ENCODE measurements around the gene SSU72. TPM values are rescaled to one million over a fixed set of nuclear protein-coding genes. Genes with fewer than 3 reads are reported as not detected.

Gene SSU72
- total RNA-seq, 4 donors from 2014 or later, result 96.4 to 163 (median 123) TPM

DNA sequence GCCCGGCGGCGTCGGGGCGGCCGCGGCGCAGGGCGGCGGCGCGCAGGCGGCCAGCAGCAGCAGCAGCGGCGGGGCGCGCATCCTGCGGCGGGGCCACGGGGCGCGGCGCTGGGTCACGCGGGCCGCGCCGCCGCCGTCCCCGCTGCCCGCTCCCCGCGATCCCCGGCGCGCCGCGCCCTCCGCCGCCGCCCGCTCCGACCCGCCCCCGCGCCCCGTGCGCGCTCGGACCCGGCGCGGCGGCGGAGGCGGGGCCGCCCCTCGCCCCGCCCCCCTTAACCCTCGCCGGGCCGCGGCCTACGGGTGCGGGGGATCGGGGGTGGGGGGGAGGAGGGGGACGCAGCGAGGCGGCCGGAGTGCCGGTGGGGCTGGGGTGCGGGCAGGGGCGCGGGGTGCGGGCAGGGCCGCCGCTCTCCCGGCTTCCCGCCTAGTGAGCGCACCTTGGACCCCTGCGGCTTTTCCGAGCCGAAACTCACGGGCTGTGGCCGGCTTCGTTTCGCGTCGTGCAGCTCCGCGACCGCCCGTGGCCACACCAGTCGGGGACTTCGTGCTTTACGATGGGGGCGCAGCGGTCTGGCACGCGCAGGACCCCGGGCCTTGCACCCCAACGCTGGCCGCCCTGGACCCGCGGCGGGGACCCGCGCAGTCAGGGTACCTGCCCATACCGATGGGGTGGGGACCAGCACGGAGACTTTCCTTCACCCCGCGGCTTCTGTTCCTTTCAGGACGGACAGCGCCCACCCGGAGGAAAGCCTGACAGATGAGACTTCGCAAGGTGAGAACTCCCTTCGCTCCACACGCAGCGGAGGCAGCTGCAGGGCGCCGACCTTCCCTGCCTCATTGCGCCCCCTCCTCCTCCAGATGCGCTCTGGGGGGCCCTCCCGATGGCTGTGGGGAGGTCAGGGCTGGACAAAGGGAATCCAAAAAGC lies 25.5 kb upstream of the SSU72 start, which contains the start of gene FNDC10:
Gene FNDC10, minus strand, starts transcription at position 201 of the 926 bp plus-strand sequence. Its CDS starts 120 bp downstream, at position 81.
- WGBS, 2 donors, result 10 to 13% methylated on average over 22 to 24 of the region's 125 CpGs
- intact Hi-C loops (cut with DNase I; ENCODE audit: low total_unique reads), result no loop called here
- H3K4me3 ChIP-seq (ENCODE audit: low read depth, poor library complexity, severe bottlenecking), result no peak within 1 kb of the TSS
- peak in 1 of 2 donors; percentile 82 for DNase-seq (ENCODE audit: low spot score in 2 of 2)
- TF ChIP-seq, protein P1, sequence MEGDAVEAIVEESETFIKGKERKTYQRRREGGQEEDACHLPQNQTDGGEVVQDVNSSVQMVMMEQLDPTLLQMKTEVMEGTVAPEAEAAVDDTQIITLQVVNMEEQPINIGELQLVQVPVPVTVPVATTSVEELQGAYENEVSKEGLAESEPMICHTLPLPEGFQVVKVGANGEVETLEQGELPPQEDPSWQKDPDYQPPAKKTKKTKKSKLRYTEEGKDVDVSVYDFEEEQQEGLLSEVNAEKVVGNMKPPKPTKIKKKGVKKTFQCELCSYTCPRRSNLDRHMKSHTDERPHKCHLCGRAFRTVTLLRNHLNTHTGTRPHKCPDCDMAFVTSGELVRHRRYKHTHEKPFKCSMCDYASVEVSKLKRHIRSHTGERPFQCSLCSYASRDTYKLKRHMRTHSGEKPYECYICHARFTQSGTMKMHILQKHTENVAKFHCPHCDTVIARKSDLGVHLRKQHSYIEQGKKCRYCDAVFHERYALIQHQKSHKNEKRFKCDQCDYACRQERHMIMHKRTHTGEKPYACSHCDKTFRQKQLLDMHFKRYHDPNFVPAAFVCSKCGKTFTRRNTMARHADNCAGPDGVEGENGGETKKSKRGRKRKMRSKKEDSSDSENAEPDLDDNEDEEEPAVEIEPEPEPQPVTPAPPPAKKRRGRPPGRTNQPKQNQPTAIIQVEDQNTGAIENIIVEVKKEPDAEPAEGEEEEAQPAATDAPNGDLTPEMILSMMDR (IDR thresholded peaks at IDR 0.05), result no peak
- TF ChIP-seq POLR2A (IDR thresholded peaks at IDR 0.05), result no peak

DNA sequence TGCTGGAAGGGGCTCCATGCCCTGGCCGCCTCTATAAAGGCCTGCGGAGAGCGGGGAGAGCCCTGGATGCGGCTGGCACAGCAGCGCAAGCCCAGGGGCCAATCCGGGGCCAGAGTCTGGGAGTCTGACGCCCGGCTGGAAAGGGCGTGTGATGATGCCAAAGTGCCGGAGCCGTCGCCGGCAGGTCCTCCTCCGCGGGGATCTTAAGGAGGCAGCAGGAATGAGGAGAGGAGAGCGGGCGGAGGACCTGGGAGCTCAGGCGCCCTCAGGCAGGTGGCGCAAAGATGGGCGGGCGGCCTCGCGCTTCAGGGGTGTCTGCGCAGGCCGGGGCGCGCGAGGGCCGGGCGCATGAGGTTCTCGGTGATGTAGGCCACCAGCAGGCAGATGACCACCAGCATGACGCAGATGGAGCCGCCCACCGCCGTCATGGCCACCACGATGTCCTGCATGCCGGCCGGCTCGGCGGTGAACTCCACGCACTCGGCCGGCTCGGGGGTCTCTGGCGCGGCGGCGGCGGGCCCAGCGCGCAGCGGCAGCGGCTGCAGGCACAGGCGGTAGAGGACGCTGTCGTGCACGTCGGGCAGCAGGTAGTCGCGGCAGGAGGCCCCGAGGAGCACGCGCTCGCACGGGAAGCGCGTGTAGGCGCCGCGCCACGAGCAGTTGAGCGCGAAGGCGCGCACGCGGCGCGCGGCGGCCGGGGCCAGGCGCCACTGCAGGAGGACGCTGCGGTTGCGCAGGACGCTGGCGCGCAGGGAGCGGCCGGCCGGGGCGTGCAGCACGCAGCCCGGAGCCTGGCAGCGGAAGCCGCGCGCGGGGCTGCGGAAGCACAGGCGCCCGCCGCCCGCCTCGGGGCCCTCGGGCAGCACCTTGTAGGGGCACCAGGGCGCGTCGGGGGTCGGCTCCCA lies 24.6 kb upstream of the SSU72 start:
- TF ChIP-seq, protein P1 (IDR thresholded peaks at IDR 0.05), result no peak
- TF ChIP-seq POLR2A (IDR thresholded peaks at IDR 0.05), result no peak
- intact Hi-C loops (cut with DNase I; ENCODE audit: low total_unique reads), result no loop called here
- H3K4me3 ChIP-seq (ENCODE audit: low read depth, poor library complexity, severe bottlenecking), result no peak overlapping the region
- 15% methylated on average over 48 to 66 of the region's 111 CpGs for WGBS, 2 donors
- DNase-seq (ENCODE audit: low spot score in 2 of 2), result peak in 1 of 2 donors; percentile 82

DNA sequence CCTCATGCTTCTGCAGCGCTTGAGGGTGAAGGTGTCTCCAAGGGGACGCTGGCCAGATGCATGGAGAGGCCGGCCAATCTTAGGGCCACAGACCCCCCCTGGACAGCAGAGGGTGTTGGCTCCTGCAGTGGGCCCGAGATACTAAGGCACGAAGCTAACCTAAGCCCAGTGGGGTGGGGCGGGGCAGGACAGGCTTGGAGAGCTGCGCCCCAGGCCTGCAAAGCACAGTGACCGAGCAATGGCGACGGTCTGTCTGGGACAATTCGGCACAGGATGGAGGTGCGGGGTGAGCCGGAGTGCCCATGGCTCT lies 24.0 kb upstream of the SSU72 start:
- DNase-seq (ENCODE audit: low spot score in 2 of 2), result peak in 1 of 2 donors; percentile 83
- TF ChIP-seq, protein P1 (IDR thresholded peaks at IDR 0.05), result no peak
- TF ChIP-seq POLR2A (IDR thresholded peaks at IDR 0.05), result no peak
- intact Hi-C loops (cut with DNase I; ENCODE audit: low total_unique reads), result no loop called here
- no peak overlapping the region for H3K4me3 ChIP-seq (ENCODE audit: low read depth, poor library complexity, severe bottlenecking)
- WGBS, 2 donors, result 88 to 90% methylated on average over 8 to 13 of the region's 13 CpGs

DNA sequence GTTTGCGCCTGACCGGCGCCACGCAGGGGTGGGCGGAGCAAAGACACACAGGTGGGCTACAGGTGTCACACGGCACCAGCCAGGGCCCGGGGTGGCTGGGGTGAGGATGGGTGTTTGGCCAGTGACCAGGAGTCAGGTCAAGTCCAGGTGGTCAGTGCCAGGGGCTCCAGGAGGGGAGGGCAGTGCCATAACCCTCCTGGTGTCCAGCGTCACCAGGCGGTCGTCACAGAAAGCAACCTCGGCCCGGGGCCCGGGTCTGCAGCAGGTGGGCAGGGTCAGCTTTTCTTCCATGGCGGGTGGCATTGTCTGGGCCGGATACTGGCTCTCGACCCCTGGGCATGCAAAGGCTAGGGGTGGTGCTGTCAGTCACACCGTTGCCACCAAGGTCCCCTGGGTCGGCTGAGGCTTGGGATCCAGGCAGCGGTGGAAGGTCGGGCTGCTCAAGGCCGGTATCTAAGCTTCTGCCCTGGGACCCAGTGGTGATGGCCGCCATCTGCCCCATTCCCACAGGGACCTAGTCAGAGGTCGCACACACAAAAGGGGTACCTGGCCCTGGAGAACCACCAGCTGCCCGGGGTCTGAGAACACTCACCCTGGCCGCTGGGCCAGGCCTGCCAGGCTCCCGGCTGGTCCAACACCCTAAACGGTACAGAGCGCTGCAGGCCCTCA lies 23.5 kb upstream of the SSU72 start:
- intact Hi-C loops (cut with DNase I; ENCODE audit: low total_unique reads), result no loop called here
- peak in 1 of 2 donors; percentile 84 for DNase-seq (ENCODE audit: low spot score in 2 of 2)
- H3K4me3 ChIP-seq (ENCODE audit: low read depth, poor library complexity, severe bottlenecking), result no peak overlapping the region
- TF ChIP-seq, protein P1 (IDR thresholded peaks at IDR 0.05), result no peak
- no peak for TF ChIP-seq POLR2A (IDR thresholded peaks at IDR 0.05)
- WGBS, 2 donors, result 84 to 92% methylated on average over 13 to 24 of the region's 28 CpGs

DNA sequence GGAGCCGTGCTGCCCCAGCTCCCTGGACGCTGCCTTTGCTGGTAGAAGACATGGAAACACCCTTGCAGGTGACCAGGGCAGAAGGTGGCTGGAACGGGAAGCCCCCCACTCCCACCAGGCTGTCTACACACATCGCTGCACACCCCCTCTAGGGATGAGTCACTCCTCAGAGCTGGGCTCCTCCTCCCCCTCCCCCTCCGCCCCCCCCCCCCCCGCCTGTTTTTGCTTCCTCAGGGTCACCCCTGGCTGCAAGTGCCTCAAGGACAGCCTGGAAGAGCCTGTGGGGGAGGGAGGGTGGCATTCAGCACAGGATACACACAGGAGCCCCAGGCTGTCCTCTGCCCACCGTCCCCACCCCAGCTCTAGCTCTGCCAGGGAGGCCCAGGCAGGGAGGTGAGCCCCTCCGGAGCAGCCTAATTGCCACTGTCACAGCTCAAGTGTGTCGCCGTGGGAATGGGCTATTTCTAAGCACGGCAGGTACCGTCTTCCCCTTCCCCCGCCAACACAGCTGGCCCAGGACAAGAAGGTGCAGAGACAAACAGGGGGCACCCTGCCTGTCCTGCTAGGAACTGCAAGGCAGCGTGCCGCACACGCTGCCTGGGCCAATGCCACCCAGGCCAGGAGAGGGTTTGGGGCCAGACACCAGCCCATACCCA lies 22.7 kb upstream of the SSU72 start:
- H3K4me3 ChIP-seq (ENCODE audit: low read depth, poor library complexity, severe bottlenecking), result no peak overlapping the region
- 21 to 38% methylated on average over 7 to 13 of the region's 16 CpGs for WGBS, 2 donors
- no peak for DNase-seq (ENCODE audit: low spot score in 2 of 2)
- intact Hi-C loops (cut with DNase I; ENCODE audit: low total_unique reads), result no loop called here
- no peak for TF ChIP-seq POLR2A (IDR thresholded peaks at IDR 0.05)
- TF ChIP-seq, protein P1 (IDR thresholded peaks at IDR 0.05), result no peak
